GM19455 (cell line): ENCODE data around the gene ZNF467.

Source experiments
- ATAC-seq: cut with Tn5 transposase; IDR thresholded peaks from one replicate; pipeline ENCODE4 v1.9.1; 2021; ENCODE audit not compliant: unreplicated experiment

Gene ZNF467

GRCh38 chr7:149772241-149772955 is 990 bp downstream of the ZNF467 start:
- no peak for ATAC-seq

GRCh38 chr7:149771720-149772240 is 1.6 kb downstream of the ZNF467 start:
- peak; percentile 97 for ATAC-seq

- ATAC-seq = peak; percentile 12
These were observed 2.4 kb downstream of the ZNF467 start for GRCh38 chr7:149770728-149771636.

- no peak for ATAC-seq
These were observed 3.5 kb downstream of the ZNF467 start for GRCh38 chr7:149769915-149770314.

- no peak for ATAC-seq
These were observed 4.5 kb downstream of the ZNF467 start for GRCh38 chr7:149768931-149769330.

GRCh38 chr7:149767068-149767467 is 6.3 kb downstream of the ZNF467 start:
- no peak for ATAC-seq

- ATAC-seq = no peak
These were observed 7.2 kb downstream of the ZNF467 start for GRCh38 chr7:149766135-149766675.

GRCh38 chr7:149765399-149766121 is 7.8 kb downstream of the ZNF467 start:
- ATAC-seq = no peak

GRCh38 chr7:149764481-149765398 is 8.6 kb downstream of the ZNF467 start:
- no peak for ATAC-seq

- no peak for ATAC-seq
These were observed 9.7 kb downstream of the ZNF467 start for GRCh38 chr7:149763563-149764240.

GRCh38 chr7:149762610-149763009 is 10.8 kb downstream of the ZNF467 start:
- no peak for ATAC-seq

- ATAC-seq = no peak
These were observed 11.3 kb downstream of the ZNF467 start for GRCh38 chr7:149762089-149762488.

- no peak for ATAC-seq
These were observed 12.1 kb downstream of the ZNF467 start for GRCh38 chr7:149761307-149761706.

GRCh38 chr7:149760538-149760937 is 12.8 kb downstream of the ZNF467 start:
- ATAC-seq = no peak

GRCh38 chr7:149759093-149759860 is 14.1 kb downstream of the ZNF467 start:
- no peak for ATAC-seq

GRCh38 chr7:149753375-149754233 is 19.8 kb downstream of the ZNF467 start:
- no peak for ATAC-seq

GRCh38 chr7:149752646-149753045 is 20.7 kb downstream of the ZNF467 start:
- no peak for ATAC-seq
